CD14-positive monocyte (primary cell): Measurements from ENCODE around the gene HSD17B13. TPM values are rescaled to one million over a fixed set of nuclear protein-coding genes. Genes with fewer than 3 reads are reported as not detected.

Experiments
- DNase-seq, 3 donors: peaks; one replicate each; pipeline ENCODE4 v3.0.0-alpha.2; 2011 to 2022
- H2AFZ ChIP-seq: 2 replicates; pipeline ENCODE4 v1.6.0; 2012; ENCODE audit warnings: mild to moderate bottlenecking, low read depth, low read length, inconsistent platforms; ENCODE audit not compliant: insufficient read depth, poor library complexity, severe bottlenecking
- H3K27ac ChIP-seq, 2 donors: 1 replicate in 1 of 2; 2 replicates in 1 of 2; pipeline ENCODE4 v1.5.1; 2012 to 2013; ENCODE audit warnings: low read length in 2 of 2, control low read depth in 1 of 2, inconsistent platforms in 1 of 2, low read depth in 1 of 2, mild to moderate bottlenecking in 1 of 2
- H3K27me3 ChIP-seq, 2 donors: one replicate each; pipeline versions ENCODE4 v1.6.0 to v1.6.1; 2011 to 2013; ENCODE audit warnings: low read length in 2 of 2; ENCODE audit not compliant: control insufficient read depth in 2 of 2, insufficient read depth in 2 of 2
- H3K36me3 ChIP-seq, 2 donors: replicated peaks in 1 of 2; 1 replicate in 1 of 2; 2 replicates in 1 of 2; pipeline versions ENCODE4 v1.5.1 to v1.6.1; 2012 to 2013; ENCODE audit warnings: low read length in 2 of 2, control low read depth in 1 of 2, inconsistent platforms in 1 of 2, mild to moderate bottlenecking in 1 of 2; ENCODE audit not compliant: insufficient read depth in 2 of 2, control insufficient read depth in 1 of 2
- H3K4me1 ChIP-seq, 2 donors: 1 replicate in 1 of 2; 2 replicates in 1 of 2; pipeline versions ENCODE4 v1.5.1 to v1.6.1; 2012 to 2013; ENCODE audit warnings: low read length in 2 of 2, control low read depth in 1 of 2, inconsistent platforms in 1 of 2, mild to moderate bottlenecking in 1 of 2, moderate library complexity in 1 of 2; ENCODE audit not compliant: insufficient read depth in 2 of 2, control insufficient read depth in 1 of 2
- H3K4me2 ChIP-seq: replicated peaks from 2 replicates; pipeline ENCODE3; 2012; ENCODE audit warnings: low read length, moderate library complexity, mild to moderate bottlenecking; ENCODE audit not compliant: poor library complexity, severe bottlenecking; ENCODE audit errors: extremely low read depth
- H3K4me3 ChIP-seq, 3 experiments: fragments of 200-600 bp in 1 of 3; sonication (generic) in 1 of 3; replicated peaks in 1 of 3; 1 replicate in 2 of 3; 2 replicates in 1 of 3; pipeline ENCODE4 v1.5.1; 2011 to 2013; ENCODE audit warnings: low read length in 3 of 3, mild to moderate bottlenecking in 3 of 3, control low read depth in 2 of 3, low read depth in 2 of 3, inconsistent platforms in 1 of 3, moderate library complexity in 1 of 3
- H3K79me2 ChIP-seq: 2 replicates; pipeline ENCODE4 v1.6.0; 2012; ENCODE audit warnings: mild to moderate bottlenecking, control low read depth, inconsistent platforms, low read length, moderate library complexity; ENCODE audit not compliant: insufficient read depth
- H3K9ac ChIP-seq: 2 replicates; pipeline ENCODE4 v1.6.0; 2017; ENCODE audit warnings: low read length, mild to moderate bottlenecking; ENCODE audit not compliant: insufficient read depth, poor library complexity, severe bottlenecking
- H3K9me3 ChIP-seq, 2 donors: replicated peaks in 1 of 2; 1 replicate in 1 of 2; 2 replicates in 1 of 2; pipeline versions ENCODE4 v1.5.1 to v1.6.1; 2012 to 2013; ENCODE audit warnings: low read length in 2 of 2, control low read depth in 1 of 2; ENCODE audit not compliant: control insufficient read depth in 1 of 2, insufficient read depth in 1 of 2
- H4K20me1 ChIP-seq: 2 replicates; pipeline ENCODE4 v1.6.0; 2012; ENCODE audit warnings: mild to moderate bottlenecking, low read length, control low read depth, moderate library complexity; ENCODE audit not compliant: insufficient read depth
- H3K27ac Mint-ChIP-seq, 7 donors: one replicate each; pipeline ENCODE4 v1.8.0; 2020; ENCODE audit warnings: mild to moderate bottlenecking in 7 of 7, mixed read lengths in 7 of 7, moderate library complexity in 6 of 7, inconsistent platforms in 2 of 7
- H3K27me3 Mint-ChIP-seq, 3 donors: one replicate each; pipeline ENCODE4 v1.8.0; 2021 to 2022; ENCODE audit warnings: low read depth in 3 of 3, mild to moderate bottlenecking in 3 of 3, mixed read lengths in 3 of 3, moderate library complexity in 3 of 3, inconsistent platforms in 1 of 3
- H3K36me3 Mint-ChIP-seq, 2 donors: one replicate each; pipeline ENCODE4 v1.8.0; 2020; ENCODE audit warnings: mixed read lengths in 2 of 2, inconsistent platforms in 1 of 2, mild to moderate bottlenecking in 1 of 2
- H3K4me1 Mint-ChIP-seq: one replicate; pipeline ENCODE4 v1.8.0; 2020; ENCODE audit warnings: mild to moderate bottlenecking, mixed read lengths
- H3K4me3 Mint-ChIP-seq, 2 donors: one replicate each; pipeline ENCODE4 v1.8.0; 2020; ENCODE audit warnings: mild to moderate bottlenecking in 2 of 2, mixed read lengths in 2 of 2, moderate library complexity in 1 of 2
- H3K9me3 Mint-ChIP-seq, 7 donors: one replicate each; pipeline ENCODE4 v1.8.0; 2020 to 2022; ENCODE audit warnings: mixed read lengths in 7 of 7, mild to moderate bottlenecking in 6 of 7, moderate library complexity in 6 of 7, inconsistent platforms in 2 of 7
- WGBS: methylation state at CpG from one replicate; pipeline ENCODE4 v1.1.5; 2013; ENCODE audit warnings: missing lambda C conversion rate; ENCODE audit not compliant: insufficient coverage; 5-methylcytosine and 5-hydroxymethylcytosine counted together
- intact Hi-C, 2 donors: fragments of 100-400 bp; cut with micrococcal nuclease; formaldehyde crosslinking; loops; one replicate each; pipeline versions ENCODE4 v1.15.0 to v1.15.1; 2023
- polyA plus RNA-seq, 3 donors: library from polyadenylated mRNA; depleted of rRNA in 1 of 3; unstranded in 2 of 3; stranded (reverse) in 1 of 3; fragments of 300-500 nt in 2 of 3; fragments of >200 nt in 1 of 3; fragmentation: Illumina TruSeq in 2 of 3; gene quantifications; 1 replicate in 2 of 3; 2 replicates in 1 of 3; pipeline ENCODE4 v1.2.3, GENCODE V29; 2012 to 2021
- TF ChIP-seq, protein P1 (sequence below): fragments of 200-600 bp; IDR thresholded peaks from one replicate; pipeline ENCODE4 v1.8.0; 2022; ENCODE audit warnings: antibody characterized with exemption, mild to moderate bottlenecking

Gene HSD17B13
- polyA plus RNA-seq, 3 donors = 0.08 to 0.73 TPM; not detected in 1

GRCh38 chr4:87306056-87306455 lies 16.6 kb downstream of the HSD17B13 start:
- no peak for DNase-seq
- H3K4me1 Mint-ChIP-seq = no peaks in the 10 kb centered on the region
- Histone ChIP-seq H3K36me3 (no peaks in the 10 kb centered on the region), H3K27ac (no peak overlapping the region), H3K4me2 (no peak overlapping the region), H3K9ac (no peak overlapping the region), H3K4me3 (no peak overlapping the region), H3K27me3 (no peaks in the 10 kb centered on the region), H3K79me2 (no peaks in the 10 kb centered on the region), H3K9me3 (no peaks in the 10 kb centered on the region), H2AFZ (no peak overlapping the region), H4K20me1 (no peaks in the 10 kb centered on the region), H3K4me1 (no peaks in the 10 kb centered on the region)
- H3K27me3 Mint-ChIP-seq = peaks cover 0 to 2% (median 0%) of the 10 kb centered on the region in 3 donors
- H3K27ac Mint-ChIP-seq = no peak overlapping the region
- peaks cover 0 to 3% (median 0%) of the 10 kb centered on the region in 7 donors for H3K9me3 Mint-ChIP-seq
- TF ChIP-seq, protein P1, sequence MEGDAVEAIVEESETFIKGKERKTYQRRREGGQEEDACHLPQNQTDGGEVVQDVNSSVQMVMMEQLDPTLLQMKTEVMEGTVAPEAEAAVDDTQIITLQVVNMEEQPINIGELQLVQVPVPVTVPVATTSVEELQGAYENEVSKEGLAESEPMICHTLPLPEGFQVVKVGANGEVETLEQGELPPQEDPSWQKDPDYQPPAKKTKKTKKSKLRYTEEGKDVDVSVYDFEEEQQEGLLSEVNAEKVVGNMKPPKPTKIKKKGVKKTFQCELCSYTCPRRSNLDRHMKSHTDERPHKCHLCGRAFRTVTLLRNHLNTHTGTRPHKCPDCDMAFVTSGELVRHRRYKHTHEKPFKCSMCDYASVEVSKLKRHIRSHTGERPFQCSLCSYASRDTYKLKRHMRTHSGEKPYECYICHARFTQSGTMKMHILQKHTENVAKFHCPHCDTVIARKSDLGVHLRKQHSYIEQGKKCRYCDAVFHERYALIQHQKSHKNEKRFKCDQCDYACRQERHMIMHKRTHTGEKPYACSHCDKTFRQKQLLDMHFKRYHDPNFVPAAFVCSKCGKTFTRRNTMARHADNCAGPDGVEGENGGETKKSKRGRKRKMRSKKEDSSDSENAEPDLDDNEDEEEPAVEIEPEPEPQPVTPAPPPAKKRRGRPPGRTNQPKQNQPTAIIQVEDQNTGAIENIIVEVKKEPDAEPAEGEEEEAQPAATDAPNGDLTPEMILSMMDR = no peak
- no CpG with 5 or more reads among the region's 1 CpG for WGBS
- intact Hi-C loops = no loop called here
- H3K4me3 Mint-ChIP-seq = no peak overlapping the region
- H3K36me3 Mint-ChIP-seq = peaks cover 4 to 7% of the 10 kb centered on the region in 2 donors

DNA sequence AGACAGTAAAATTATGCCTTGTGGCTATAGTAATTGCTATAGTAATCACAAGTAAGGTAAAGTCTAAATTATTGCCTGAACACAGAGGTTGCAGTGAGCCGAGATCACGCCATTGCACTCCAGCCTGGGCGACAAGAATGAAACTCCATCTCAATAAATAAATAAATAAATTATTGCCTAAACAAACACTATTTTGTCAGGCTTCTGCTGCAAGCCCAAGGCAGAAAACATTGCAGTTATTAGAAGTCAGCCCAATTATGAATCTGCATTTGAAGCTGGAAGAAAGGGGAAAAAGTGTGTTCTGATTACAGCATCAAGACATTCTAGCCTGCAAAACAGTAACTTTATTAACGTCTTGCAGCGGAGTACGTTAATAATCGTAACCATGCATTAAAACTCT lies 17.1 kb downstream of the HSD17B13 start:
- no CpG with 5 or more reads among the region's 7 CpGs for WGBS
- Histone ChIP-seq H3K9ac (no peak overlapping the region), H3K4me2 (no peak overlapping the region), H3K79me2 (no peaks in the 10 kb centered on the region), H3K4me3 (no peak overlapping the region), H3K27me3 (no peaks in the 10 kb centered on the region), H2AFZ (no peak overlapping the region), H3K9me3 (no peaks in the 10 kb centered on the region), H3K4me1 (no peaks in the 10 kb centered on the region), H4K20me1 (no peaks in the 10 kb centered on the region), H3K27ac (no peak overlapping the region), H3K36me3 (no peaks in the 10 kb centered on the region)
- peaks cover 4 to 7% of the 10 kb centered on the region in 2 donors for H3K36me3 Mint-ChIP-seq
- intact Hi-C loops = no loop called here
- no peaks in the 10 kb centered on the region for H3K4me1 Mint-ChIP-seq
- TF ChIP-seq, protein P1 = no peak
- H3K27ac Mint-ChIP-seq = no peak overlapping the region
- H3K4me3 Mint-ChIP-seq = no peak overlapping the region
- H3K27me3 Mint-ChIP-seq = peaks cover 0 to 2% (median 0%) of the 10 kb centered on the region in 3 donors
- H3K9me3 Mint-ChIP-seq = peaks cover 0 to 3% (median 0%) of the 10 kb centered on the region in 7 donors
- no peak for DNase-seq
